ENCODE results near the gene MRPS18A. TPM values are rescaled to one million over a fixed set of nuclear protein-coding genes. Genes with fewer than 3 reads are reported as not detected.

Gene MRPS18A
- total and polyA plus RNA-seq, 9 of the 15 experiments (the other 6 are each of a cell fraction or from before 2014, with no cell fraction given): 87.5 to 243 (median 125) TPM

GRCh38 chr6:43667245-43668150, 20.1 kb downstream of the MRPS18A start (continued):
- 0 out of 2 replicates have a peak, but pooled peaks have one; percentile 8 for TF ChIP-seq TFE3 (CRISPR knock-in tag; IDR thresholded peaks at IDR 0.05)
- 0 out of 2 replicates have a peak, but pooled peaks have one; percentile 18 for TF ChIP-seq NCOA1 (IDR thresholded peaks at IDR 0.05; ENCODE audit: low read depth)

GRCh38 chr6:43666196-43666920, 21.2 kb downstream of the MRPS18A start:
- POLR2A ChIA-PET: interaction anchor here (0.8 to 6.0 kb wide), 20 partner anchors 8 to 419 kb away, joined by 3 to 41 read pairs (median 4); partner anchors contain the start of genes GTPBP2, RSPH9 and VEGFA
- TF ChIP-seq ZNF780A (CRISPR knock-in tag; IDR thresholded peaks at IDR 0.05) (no peak), KAT8 (IDR thresholded peaks at IDR 0.05; ENCODE audit: low read depth) (no peak), L3MBTL2 (IDR thresholded peaks at IDR 0.05) (no peak), POLR2A (conservative IDR thresholded peaks at IDR 0.05) (no peak), ZNF311 (CRISPR knock-in tag; IDR thresholded peaks at IDR 0.05) (no peak), ZFP36 (IDR thresholded peaks at IDR 0.05; ENCODE audit: low read depth, low read length, partially characterized antibody) (no peak), ZBTB8A (IDR thresholded peaks at IDR 0.05; ENCODE audit: partially characterized antibody) (no peak)
- Histone ChIP-seq H3K4me3 (no peak overlapping the region), H3K9ac (ENCODE audit: insufficient read depth in 1 of 2, low read depth in 2 of 2, low read length in 2 of 2) (peak overlapping the region in 1 of 2 experiments; percentile 79; a peak in 2 of 4 replicates), H3K27ac (ENCODE audit: extremely low read depth, low read depth, low read length) (no peak overlapping the region), H3K4me2 (ENCODE audit: insufficient read depth, low read length) (no peak overlapping the region), H3K9me1 (ENCODE audit: control insufficient read depth, insufficient read depth, low read length) (peaks cover 9% of the 10 kb centered on the region), H2AFZ (ENCODE audit: low read depth, low read length) (no peak overlapping the region), H3K4me1 (replicated peaks in 1 of 2; ENCODE audit: control insufficient read depth in 2 of 2, insufficient read depth in 2 of 2, low read length in 2 of 2) (peaks cover 34 to 42% of the 10 kb centered on the region in 2 experiments), H3K27me3 (ENCODE audit: control insufficient read depth in 2 of 2, insufficient read depth in 2 of 2, low read length in 2 of 2) (no peaks in the 10 kb centered on the region; a peak in 1 of 5 replicates), H3K36me3 (ENCODE audit: control insufficient read depth, insufficient read depth, low read length) (peaks cover 11% of the 10 kb centered on the region), H3K79me2 (ENCODE audit: control insufficient read depth, insufficient read depth, low read length) (no peaks in the 10 kb centered on the region), H3K9me3 (replicated peaks; ENCODE audit: control insufficient read depth, insufficient read depth, low read depth, low read length) (no peaks in the 10 kb centered on the region), H4K20me1 (replicated peaks; ENCODE audit: control insufficient read depth, insufficient read depth, low read length) (no peaks in the 10 kb centered on the region; the same call in 1 of the 2 replicates)
- CTCF ChIA-PET (ENCODE audit: low intra/inter-chr PET ratio): interaction anchor here (0.7 to 3.0 kb wide), 4 partner anchors 58 to 413 kb away, joined by 8 to 19 read pairs (median 11); partner anchors contain the start of gene VEGFA
- no TSS peak for BruUV-seq (replicated peaks)
- DNase-seq (ENCODE audit: extremely low read depth in 1 of 4, low spot score in 3 of 4) (no peak), ATAC-seq (no peak), FAIRE-seq (no peak)
- in situ Hi-C loops (cut with MboI): loop anchor here (5.0 kb wide), 2 partner anchors 106 to 411 kb away; partner anchors contain the start of gene VEGFA
- intact Hi-C loops (cut with micrococcal nuclease): loop anchor here (5.0 to 10.0 kb wide), 4 partner anchors 39 to 286 kb away; partner anchors contain the start of genes GTPBP2 and VEGFA
- 28% methylated on average over 13 of the region's 13 CpGs for WGBS (ENCODE audit: insufficient coverage, low coverage, missing lambda C conversion rate)
